SK-N-SH (cell line): ENCODE results near the gene CPNE4. TPM values are rescaled to one million over a fixed set of nuclear protein-coding genes. Genes with fewer than 3 reads are reported as not detected.

Experiments
- CTCF ChIA-PET: fragments of 300-600, 350-600 bp; formaldehyde crosslinking; extraction: SDS; loops from one replicate; lab custom pipeline; 2021; lab: Yijun Ruan, JAX
- POLR2A ChIA-PET: fragments of 350-600 bp; sonication (Branson Sonifier 250); formaldehyde crosslinking; extraction: SDS; loops from one replicate; lab custom pipeline; 2020; ENCODE audit warnings: antibody characterized with exemption, inconsistent platforms; lab: Yijun Ruan, JAX
- DNase-seq: peaks from one replicate; pipeline ENCODE4 v3.0.0; 2012
- H2AFZ ChIP-seq: fragments of 200-600 bp; sonication (generic); 2 replicates; pipeline ENCODE4 v1.8.1; 2016; ENCODE audit warnings: antibody characterized with exemption, mild to moderate bottlenecking, low read depth
- H3F3A ChIP-seq: fragments of 200-600 bp; sonication (generic); replicated peaks from 2 replicates; pipeline ENCODE3; 2016; ENCODE audit warnings: antibody characterized with exemption, mild to moderate bottlenecking; ENCODE audit not compliant: insufficient read depth
- H3K27ac ChIP-seq, 2 experiments: fragments of 200-500 bp in 1 of 2; fragments of 200-600 bp in 1 of 2; sonication (Bioruptor generic) in 1 of 2; sonication (generic), shearing (Covaris generic) in 1 of 2; 2 replicates each; pipeline versions ENCODE4 v1.5.1 to v1.6.1; 2014 to 2016; ENCODE audit warnings: low read depth in 2 of 2, inconsistent platforms in 1 of 2, low read length in 1 of 2, mild to moderate bottlenecking in 1 of 2, mixed read lengths in 1 of 2
- H3K27me3 ChIP-seq: fragments of 200-600 bp; sonication (generic), shearing (Covaris generic); 2 replicates; pipeline ENCODE4 v1.6.1; 2016; ENCODE audit warnings: mixed run types; ENCODE audit not compliant: insufficient read depth
- H3K36me3 ChIP-seq, 2 experiments: fragments of 200-500 bp in 1 of 2; fragments of 200-600 bp in 1 of 2; sonication (Bioruptor generic) in 1 of 2; sonication (generic) in 1 of 2; replicated peaks in 1 of 2; 2 replicates each; pipeline versions ENCODE3 to v1.5.1; 2014 to 2016; ENCODE audit warnings: low read length in 1 of 2, mild to moderate bottlenecking in 1 of 2; ENCODE audit not compliant: insufficient read depth in 2 of 2, control insufficient read depth in 1 of 2
- H3K4me1 ChIP-seq, 2 experiments: fragments of 200-500 bp in 1 of 2; fragments of 200-600 bp in 1 of 2; sonication (Bioruptor generic) in 1 of 2; sonication (generic), shearing (Covaris generic) in 1 of 2; 2 replicates each; pipeline versions ENCODE4 v1.5.1 to v1.6.1; 2014 to 2016; ENCODE audit warnings: low read depth in 1 of 2, low read length in 1 of 2, mixed run types in 1 of 2; ENCODE audit not compliant: insufficient read depth in 2 of 2, control insufficient read depth in 1 of 2
- H3K4me2 ChIP-seq: fragments of 200-600 bp; sonication (generic), shearing (Covaris generic); 2 replicates; pipeline ENCODE4 v1.6.1; 2017; ENCODE audit warnings: mixed run types
- H3K4me3 ChIP-seq, 2 experiments: fragments of 200-500 bp in 1 of 2; fragments of 200-600 bp in 1 of 2; sonication (Bioruptor generic) in 1 of 2; sonication (generic), shearing (Covaris generic) in 1 of 2; 2 replicates each; pipeline versions ENCODE4 v1.5.1 to v1.8.1; 2014 to 2016; ENCODE audit warnings: low read depth in 2 of 2, inconsistent platforms in 1 of 2, low read length in 1 of 2, mild to moderate bottlenecking in 1 of 2, mixed read lengths in 1 of 2, moderate library complexity in 1 of 2
- H3K79me2 ChIP-seq: fragments of 200-600 bp; sonication (generic); 2 replicates; pipeline ENCODE4 v1.8.1; 2017; ENCODE audit warnings: mild to moderate bottlenecking; ENCODE audit not compliant: insufficient read depth
- H3K9ac ChIP-seq: fragments of 200-600 bp; sonication (generic); 2 replicates; pipeline ENCODE4 v1.6.1; 2017; ENCODE audit warnings: mixed run types
- H3K9me2 ChIP-seq: fragments of 200-600 bp; sonication (generic); 2 replicates; pipeline ENCODE4 v1.6.1; 2017; ENCODE audit warnings: mixed run types
- H3K9me3 ChIP-seq: fragments of 200-600 bp; sonication (generic); 2 replicates; pipeline ENCODE4 v1.6.1; 2017; ENCODE audit warnings: mixed run types, mild to moderate bottlenecking, moderate library complexity
- H4K20me1 ChIP-seq: fragments of 200-600 bp; sonication (generic); 2 replicates; pipeline ENCODE4 v1.6.1; 2017; ENCODE audit warnings: mild to moderate bottlenecking, mixed run types; ENCODE audit not compliant: insufficient read depth
- CTCF ChIP-seq: fragments of 200-600 bp; sonication (generic); IDR thresholded peaks from 2 replicates; pipeline ENCODE4 v1.6.1; 2017; ENCODE audit warnings: antibody characterized with exemption, mild to moderate bottlenecking, moderate library complexity
- ELF1 ChIP-seq: IDR thresholded peaks from 2 replicates; pipeline ENCODE4 v1.4.0; 2012
- EZH2phosphoT487 ChIP-seq: fragments of 200-600 bp; sonication (generic); IDR thresholded peaks from 2 replicates; pipeline ENCODE4 v1.6.1; 2017; ENCODE audit warnings: low read depth, mixed run types, mild to moderate bottlenecking, antibody characterized with exemption, moderate library complexity, borderline replicate concordance
- FOSL2 ChIP-seq: IDR thresholded peaks from 2 replicates; pipeline ENCODE4 v1.4.0; 2012; ENCODE audit warnings: low read depth, mild to moderate bottlenecking, moderate library complexity, borderline replicate concordance
- FOXJ3 ChIP-seq: sonication (generic); formaldehyde crosslinking; IDR thresholded peaks from 2 replicates; pipeline ENCODE4 v1.5.1; 2020; ENCODE audit warnings: mild to moderate bottlenecking, missing genetic modification reagents
- FOXM1 ChIP-seq: IDR thresholded peaks from 2 replicates; pipeline ENCODE4 v1.4.0; 2012; ENCODE audit warnings: low read depth, mild to moderate bottlenecking
- GATA2 ChIP-seq: sonication (generic); formaldehyde crosslinking; IDR thresholded peaks from 2 replicates; pipeline ENCODE4 v1.5.0; 2020; ENCODE audit warnings: mild to moderate bottlenecking, missing genetic modification reagents
- NFIC ChIP-seq: IDR thresholded peaks from 2 replicates; pipeline ENCODE4 v1.4.0; 2012; ENCODE audit warnings: borderline replicate concordance
- NRF1 ChIP-seq: IDR thresholded peaks from 2 replicates; pipeline ENCODE4 v1.6.1; 2012; ENCODE audit warnings: low read depth, mild to moderate bottlenecking, low read length
- RAD21 ChIP-seq: IDR thresholded peaks from 2 replicates; pipeline ENCODE4 v1.6.1; 2012; ENCODE audit warnings: mild to moderate bottlenecking, low read length
- RCOR1 ChIP-seq: fragments of 150-350 bp; IDR thresholded peaks from 2 replicates; pipeline ENCODE4 v1.6.1; 2017; ENCODE audit warnings: antibody characterized with exemption, low read length
- REST ChIP-seq: IDR thresholded peaks from 2 replicates; pipeline ENCODE4 v1.6.1; 2012; ENCODE audit warnings: mild to moderate bottlenecking, low read depth, low read length, moderate library complexity
- RFX5 ChIP-seq: IDR thresholded peaks from 2 replicates; pipeline ENCODE4 v1.6.1; 2012; ENCODE audit warnings: mild to moderate bottlenecking, improper control_type of control experiment, low read length
- RXRA ChIP-seq: IDR thresholded peaks from 2 replicates; pipeline ENCODE4 v1.4.0; 2012; ENCODE audit warnings: low read depth, mild to moderate bottlenecking, borderline replicate concordance
- TAF1 ChIP-seq: IDR thresholded peaks from 2 replicates; pipeline ENCODE4 v1.6.1; 2012; ENCODE audit warnings: low read depth, mild to moderate bottlenecking, low read length, moderate library complexity, borderline replicate concordance
- YY1 ChIP-seq: IDR thresholded peaks from 2 replicates; pipeline ENCODE4 v1.4.0; 2012; ENCODE audit warnings: low read depth, mild to moderate bottlenecking
- ZBTB33 ChIP-seq: IDR thresholded peaks from 2 replicates; pipeline ENCODE4 v1.4.0; 2012; ENCODE audit warnings: low read depth, borderline replicate concordance
- WGBS: methylation state at CpG from one replicate; pipeline ENCODE4 v1.1.6; 2017; ENCODE audit warnings: low lambda C conversion rate; 5-methylcytosine and 5-hydroxymethylcytosine counted together
- polyA plus RNA-seq, 3 experiments: library from polyadenylated mRNA; depleted of rRNA; stranded (reverse); fragments of >200 nt; gene quantifications; 2 replicates each; pipeline ENCODE4 v1.2.3, GENCODE V29; 2012

The CPNE4 gene
- polyA plus RNA-seq, 1 of the 3 experiments (the other 2 are of a cell fraction) = not detected

- Histone ChIP-seq H3K79me2 (no peaks in the 10 kb centered on the region), H4K20me1 (no peaks in the 10 kb centered on the region), H3K4me1 (no peaks in the 10 kb centered on the region), H3F3A (no peaks in the 10 kb centered on the region), H3K4me2 (no peak overlapping the region), H3K9me2 (no peaks in the 10 kb centered on the region), H3K36me3 (no peaks in the 10 kb centered on the region), H3K27me3 (no peaks in the 10 kb centered on the region), H3K27ac (no peak overlapping the region), H3K4me3 (no peak overlapping the region), H2AFZ (no peak overlapping the region), H3K9ac (no peak overlapping the region), H3K9me3 (no peaks in the 10 kb centered on the region)
- no peak for TF ChIP-seq ZBTB33
- no peak for TF ChIP-seq RFX5
- TF ChIP-seq FOXM1 = no peak
- no peak for TF ChIP-seq REST
- no peak for TF ChIP-seq RXRA
- TF ChIP-seq NRF1 = no peak
- TF ChIP-seq CTCF = no peak
- no peak for TF ChIP-seq EZH2phosphoT487
- TF ChIP-seq ELF1 = no peak
- TF ChIP-seq YY1 = no peak
- no peak for TF ChIP-seq RCOR1
- no peak for TF ChIP-seq FOXJ3
- TF ChIP-seq GATA2 (CRISPR knock-in tag) = no peak
- no peak for TF ChIP-seq RAD21
- no peak for TF ChIP-seq NFIC
- no peak for TF ChIP-seq FOSL2
- TF ChIP-seq TAF1 = no peak
- CTCF ChIA-PET = no interaction called here
- no peak for DNase-seq
- POLR2A ChIA-PET = no interaction called here
- 19% methylated on average over 1 of the region's 1 CpG for WGBS
Measured at GRCh38 chr3:131983689-131984088, 51.1 kb downstream of the CPNE4 start.
